Inflammatory macrophage (primary cell): ENCODE measurements around the gene AQP1.

Experiments
- DNase-seq, 2 donors: peaks; one replicate each; pipeline ENCODE4 v3.0.0-alpha.2; 2020 to 2022

AQP1 gene

GRCh38 chr7:30884881-30885280 is 26.8 kb upstream of the AQP1 start:
- DNase-seq, result no peak

GRCh38 chr7:30886608-30887011 is 25.0 kb upstream of the AQP1 start:
- DNase-seq, result no peak

- no peak for DNase-seq
Observed at GRCh38 chr7:30887464-30887872, 24.2 kb upstream of the AQP1 start.

- DNase-seq, result no peak
Observed at GRCh38 chr7:30888747-30889146, 22.9 kb upstream of the AQP1 start.

- DNase-seq, result no peak
Observed at GRCh38 chr7:30890226-30890625, 21.4 kb upstream of the AQP1 start.

GRCh38 chr7:30893357-30893756 is 18.3 kb upstream of the AQP1 start:
- no peak for DNase-seq

DNA sequence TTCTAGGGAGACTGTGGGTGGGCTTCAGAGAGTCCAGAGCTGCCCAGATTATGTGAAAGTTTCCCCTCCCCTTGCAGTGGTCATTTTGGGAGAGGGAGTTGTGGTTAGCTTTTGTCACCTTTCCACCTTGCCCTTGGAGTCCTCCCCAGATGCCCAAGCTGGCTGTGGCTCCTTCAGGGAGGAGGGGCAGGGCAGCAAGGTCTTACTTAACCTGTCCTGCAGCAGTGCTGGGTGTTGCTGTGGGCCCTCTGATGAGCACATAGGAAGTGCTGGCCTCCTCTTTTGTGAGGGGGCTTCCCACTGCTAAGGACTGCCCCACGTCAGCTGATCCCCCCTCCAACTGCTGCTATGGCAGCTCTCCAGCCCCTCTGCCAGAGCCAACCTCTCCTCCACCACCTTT is 17.6 kb upstream of the AQP1 start:
- DNase-seq, result no peak

GRCh38 chr7:30894866-30895605 is 16.6 kb upstream of the AQP1 start:
- peak; percentile 60 to 83 for DNase-seq

DNA sequence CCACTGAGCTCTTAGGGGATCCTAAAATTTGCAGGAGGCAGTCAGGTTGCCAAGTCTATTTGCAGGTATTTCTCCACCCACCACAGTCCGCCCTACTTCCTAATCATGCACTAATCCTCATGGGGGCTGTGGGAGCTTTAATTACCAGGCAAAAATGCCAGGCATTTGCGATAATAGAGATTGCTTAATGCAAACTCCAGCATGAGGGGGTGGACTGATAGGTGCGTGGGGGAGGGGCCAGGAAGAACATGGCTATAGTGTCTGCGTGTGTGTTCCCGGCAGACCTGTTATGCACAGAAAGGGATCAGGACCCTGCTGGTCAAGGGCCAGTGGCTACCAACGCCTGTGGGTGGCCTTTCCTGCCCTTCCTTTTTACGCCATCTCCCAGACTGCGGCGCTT is 15.6 kb upstream of the AQP1 start:
- DNase-seq, result no peak

DNA sequence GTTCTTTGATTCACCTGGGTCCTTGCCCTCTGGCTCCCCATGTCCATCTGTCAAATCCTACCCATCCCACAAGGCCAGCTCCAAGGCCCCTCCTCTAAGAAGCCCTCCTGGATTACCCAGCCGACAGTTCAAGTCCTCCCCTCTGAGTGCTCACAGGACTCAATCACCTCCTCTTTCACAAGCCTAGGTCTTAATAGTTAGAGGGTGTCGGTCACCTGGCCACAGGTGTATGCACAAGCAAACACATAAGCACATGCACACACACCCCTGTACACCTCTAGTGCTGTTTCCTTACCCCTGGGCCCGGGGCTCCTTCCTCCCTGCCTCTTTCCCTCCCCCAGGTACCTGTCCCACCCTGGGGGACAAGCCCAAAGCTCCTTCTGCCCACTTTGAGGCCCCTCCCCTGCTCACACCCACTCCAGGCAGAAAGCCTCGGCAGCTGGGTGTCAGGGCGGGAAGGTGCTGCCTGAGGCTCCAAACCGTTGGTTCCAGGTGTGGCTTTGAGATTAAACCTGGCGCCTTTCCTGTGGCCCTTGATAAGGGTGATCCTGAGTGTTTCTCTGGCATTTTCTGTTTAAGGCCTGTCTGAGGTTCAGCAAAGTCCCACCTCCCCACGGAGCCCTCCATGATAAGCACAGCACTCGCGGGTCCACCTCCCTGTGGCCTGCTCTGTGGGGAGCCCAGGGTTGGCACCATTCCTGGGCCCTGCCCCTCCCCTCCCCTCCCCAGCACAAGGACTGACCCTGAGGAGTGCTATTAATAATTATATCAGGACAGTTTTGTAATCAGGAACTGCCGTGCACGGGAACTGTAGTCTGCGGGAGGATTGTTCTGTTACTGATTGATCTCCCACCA is 14.6 kb upstream of the AQP1 start:
- DNase-seq, result no peak

DNA sequence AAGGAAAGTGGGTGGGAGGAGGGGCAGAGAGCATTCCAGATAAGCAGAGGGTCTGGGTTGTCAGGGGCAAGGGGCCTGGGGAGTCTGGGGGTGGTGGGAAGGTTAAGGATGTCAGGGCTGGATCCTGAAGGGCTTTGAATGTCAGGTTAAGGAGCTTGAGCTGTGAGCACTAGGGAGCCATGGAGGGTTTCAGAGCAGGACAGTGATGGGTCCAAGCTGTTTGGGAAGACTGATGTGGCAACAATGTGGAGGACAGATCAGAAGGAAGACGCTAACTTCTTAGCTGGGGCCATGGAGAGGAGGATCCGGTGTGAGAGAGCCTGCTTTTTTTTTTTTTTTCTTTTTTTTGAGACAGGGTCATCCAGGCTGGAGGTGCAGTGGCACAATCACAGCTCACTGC is 13.9 kb upstream of the AQP1 start:
- no peak for DNase-seq

GRCh38 chr7:30898411-30898810 is 13.2 kb upstream of the AQP1 start:
- no peak for DNase-seq

- DNase-seq, result no peak
Observed at GRCh38 chr7:30899066-30899465, 12.6 kb upstream of the AQP1 start.

- DNase-seq, result no peak
Observed at GRCh38 chr7:30899630-30900029, 12.0 kb upstream of the AQP1 start.

GRCh38 chr7:30900053-30900452 is 11.6 kb upstream of the AQP1 start:
- no peak for DNase-seq

DNA sequence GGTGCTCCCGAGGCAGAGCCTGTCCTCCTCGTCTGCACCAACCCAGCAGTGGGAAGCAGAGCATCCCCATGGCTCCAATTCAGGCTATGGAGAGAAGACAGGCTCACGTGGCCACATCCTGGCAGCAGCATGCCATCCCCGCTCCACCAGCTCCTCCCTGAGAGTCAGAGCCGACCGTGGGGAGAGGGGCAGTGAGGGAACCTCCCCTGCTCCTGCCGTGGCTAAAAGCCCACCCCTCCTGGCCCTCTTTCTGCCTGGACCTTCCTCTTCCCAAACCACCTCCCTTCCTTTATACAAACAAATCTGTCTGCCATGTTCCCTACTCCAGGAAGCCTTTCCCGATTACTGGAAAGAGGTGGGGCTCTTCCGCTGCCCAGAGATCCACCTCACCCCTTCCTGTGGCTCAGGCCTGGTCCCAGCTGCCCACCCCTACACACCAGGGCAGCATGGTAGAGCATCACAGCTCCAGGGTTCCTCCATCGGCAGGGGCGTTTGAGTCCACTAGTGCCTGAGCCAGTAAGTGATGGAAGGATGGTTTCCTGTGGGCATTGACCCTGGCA is 10.8 kb upstream of the AQP1 start:
- no peak for DNase-seq

DNA sequence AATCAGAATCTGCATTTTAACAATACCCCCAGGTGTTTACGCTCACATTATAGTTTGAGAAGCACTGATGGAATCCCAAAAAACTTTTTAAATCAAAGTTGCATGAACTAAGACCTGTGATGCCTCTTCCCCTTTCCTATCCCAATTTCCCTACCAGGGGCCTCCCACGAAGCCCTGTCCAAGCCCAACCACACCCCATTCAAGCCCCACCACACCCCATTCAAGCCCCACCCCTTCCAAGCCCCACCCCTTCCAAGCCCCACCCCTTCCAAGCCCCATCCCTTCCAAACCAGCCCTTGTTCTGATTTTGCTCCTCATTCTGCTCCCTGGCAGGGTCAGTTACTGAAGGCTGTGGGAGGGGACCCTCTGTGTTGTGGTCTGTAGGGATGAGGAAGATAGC is 9.8 kb upstream of the AQP1 start:
- no peak for DNase-seq

DNA sequence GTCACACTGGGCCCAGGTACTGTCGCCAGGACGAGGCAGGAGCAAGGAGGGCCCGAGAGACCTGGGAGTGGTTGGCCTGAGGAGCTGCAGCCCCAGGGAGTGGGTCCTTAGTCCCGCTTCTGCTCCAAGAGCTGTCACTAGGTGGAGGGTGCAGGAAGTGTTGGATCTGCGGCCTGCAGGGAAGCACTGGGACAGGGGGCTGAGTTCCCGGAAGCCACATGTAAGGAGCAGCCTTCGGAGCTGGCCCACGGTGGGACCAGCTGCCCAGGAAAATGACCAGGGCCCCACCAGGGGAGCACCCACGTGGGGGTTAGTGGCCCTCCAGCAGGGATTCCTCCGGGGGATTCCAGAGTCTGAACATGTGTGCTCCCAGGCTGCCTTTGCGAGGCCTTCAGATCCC is 9.2 kb upstream of the AQP1 start:
- DNase-seq, result no peak

DNA sequence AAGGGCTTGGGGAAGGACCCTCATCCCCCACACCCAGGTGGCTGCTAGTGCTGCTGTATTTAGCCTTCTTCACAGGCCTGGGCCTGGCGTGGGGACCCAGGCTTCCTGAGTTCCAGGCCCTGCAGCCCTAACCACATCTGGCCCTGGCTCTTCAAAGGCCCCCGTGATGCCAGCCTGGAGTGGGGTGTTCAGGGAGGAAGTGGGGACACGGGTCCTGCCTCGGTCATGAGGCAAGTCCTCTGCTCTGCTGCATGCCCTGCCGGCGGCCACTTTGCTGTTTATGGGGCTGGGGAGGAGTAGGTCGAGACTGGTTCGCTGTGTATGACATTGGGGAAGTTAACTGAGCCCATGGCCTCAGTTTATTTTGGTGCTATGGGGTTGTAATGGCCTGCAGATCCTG is 8.5 kb upstream of the AQP1 start:
- DNase-seq, result no peak

- DNase-seq, result no peak
Observed at GRCh38 chr7:30904561-30904960, 7.1 kb upstream of the AQP1 start.

- DNase-seq, result no peak
Observed at GRCh38 chr7:30905078-30906012, 6.3 kb upstream of the AQP1 start.

- no peak for DNase-seq
Observed at GRCh38 chr7:30906014-30906413, 5.6 kb upstream of the AQP1 start.
